Activated CD8-positive, alpha-beta T cell treated with anti-CD3 and anti-CD28 coated beads, Interleukin-2, amount 10 ng/mL, durations not matched to agents 7 days and 5 days (primary cell): ENCODE data around the gene SLC22A2. TPM values are rescaled to one million over a fixed set of nuclear protein-coding genes. Genes with fewer than 3 reads are reported as not detected.

Source experiments
- ATAC-seq: fragments of 150-1000 bp; cut with Tn5 transposase; one replicate; pipeline ENCODE4 v1.10.0; 2021; ENCODE audit warnings: moderate library complexity
- CTCF ChIA-PET: fragments of 350-600 bp; sonication (Branson Sonifier 250); formaldehyde crosslinking; loops from one replicate; lab custom pipeline; 2021; ENCODE audit warnings: antibody characterized with exemption; lab: Charles Lee
- POLR2A ChIA-PET: fragments of 350-600 bp; sonication (Branson Sonifier 250); formaldehyde crosslinking; loops from one replicate; lab custom pipeline; 2021; ENCODE audit warnings: antibody characterized with exemption; lab: Charles Lee
- DNase-seq: peaks from one replicate; pipeline ENCODE4 v3.0.0-alpha.2; 2020
- H3K27ac Mint-ChIP-seq: one replicate; pipeline ENCODE4 v1.8.0; 2021; ENCODE audit warnings: mild to moderate bottlenecking, mixed read lengths
- H3K27me3 Mint-ChIP-seq: one replicate; pipeline ENCODE4 v1.8.0; 2021; ENCODE audit warnings: low read depth, mixed read lengths
- H3K36me3 Mint-ChIP-seq: one replicate; pipeline ENCODE4 v1.8.0; 2021; ENCODE audit warnings: low read depth, mixed read lengths
- H3K4me1 Mint-ChIP-seq: one replicate; pipeline ENCODE4 v1.8.0; 2021; ENCODE audit warnings: low read depth, mixed read lengths
- H3K4me3 Mint-ChIP-seq: one replicate; pipeline ENCODE4 v1.8.0; 2021; ENCODE audit warnings: mild to moderate bottlenecking, mixed read lengths
- H3K9me3 Mint-ChIP-seq: one replicate; pipeline ENCODE4 v1.8.0; 2022; ENCODE audit warnings: mixed read lengths; ENCODE audit not compliant: insufficient read depth
- total RNA-seq, 2 experiments: library from RNA; stranded (reverse); gene quantifications; one replicate each; pipeline ENCODE4 v1.2.3, GENCODE V29; 2021

SLC22A2 gene
- total RNA-seq, 2 experiments from 2014 or later = not detected

DNA sequence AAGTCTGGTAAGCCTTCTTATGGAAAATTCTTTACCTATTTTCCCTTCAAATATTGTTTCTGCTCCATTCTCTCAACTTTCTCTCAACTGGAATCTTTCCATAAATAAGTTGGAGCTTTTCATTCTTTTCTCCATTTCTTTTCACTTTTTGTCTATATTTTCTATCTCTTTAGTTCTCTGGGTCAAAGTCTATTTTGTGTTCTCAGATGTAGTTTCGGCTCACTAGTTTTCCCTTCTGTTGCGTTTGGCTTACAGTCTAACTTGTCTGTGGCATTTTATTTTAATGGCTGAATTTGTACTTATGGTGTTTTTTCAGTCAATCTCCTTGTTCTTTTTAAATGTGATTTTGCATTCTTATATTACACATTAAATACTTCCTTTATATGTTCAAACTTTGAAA, 14.1 kb upstream of the SLC22A2 start:
- no peak overlapping the region for H3K27ac Mint-ChIP-seq
- H3K27me3 Mint-ChIP-seq = peaks cover 8% of the 10 kb centered on the region
- H3K36me3 Mint-ChIP-seq = no peaks in the 10 kb centered on the region
- no peaks in the 10 kb centered on the region for H3K4me1 Mint-ChIP-seq
- CTCF ChIA-PET = no interaction called here
- ATAC-seq (no peak), DNase-seq (no peak)
- POLR2A ChIA-PET = interaction anchor here (0.6 kb wide), 1 partner anchor 8 kb away, joined by 3 read pairs; no protein-coding TSS in a partner anchor
- H3K4me3 Mint-ChIP-seq = no peak overlapping the region
- H3K9me3 Mint-ChIP-seq = no peaks in the 10 kb centered on the region

DNA sequence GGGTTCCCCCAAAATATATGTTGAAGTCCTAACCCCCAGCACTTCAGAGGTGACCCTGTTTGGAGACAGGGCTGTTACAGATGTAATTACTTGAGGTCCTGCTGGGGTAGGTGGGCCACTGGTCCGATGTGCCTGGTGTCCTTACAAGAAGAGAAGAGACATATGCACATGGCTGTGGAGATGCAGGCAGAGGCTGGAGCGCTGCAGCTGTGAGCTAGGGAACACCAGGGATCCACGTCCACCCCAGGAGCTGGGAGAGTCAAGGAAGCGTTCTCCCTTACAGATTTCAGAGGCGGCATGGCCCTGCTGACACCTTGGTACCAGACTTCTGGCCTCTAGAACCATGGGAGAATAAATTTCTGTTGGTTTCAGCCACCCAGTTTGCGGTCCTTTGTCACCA, 11.7 kb upstream of the SLC22A2 start:
- no peak for DNase-seq
- ChIA-PET CTCF (no interaction called here), POLR2A (no interaction called here)
- Mint-ChIP-seq H3K36me3 (no peaks in the 10 kb centered on the region), H3K27ac (no peak overlapping the region), H3K4me1 (peaks cover 9% of the 10 kb centered on the region), H3K27me3 (peaks cover 12% of the 10 kb centered on the region), H3K4me3 (no peak overlapping the region), H3K9me3 (no peaks in the 10 kb centered on the region)
- ATAC-seq = no peak

DNA sequence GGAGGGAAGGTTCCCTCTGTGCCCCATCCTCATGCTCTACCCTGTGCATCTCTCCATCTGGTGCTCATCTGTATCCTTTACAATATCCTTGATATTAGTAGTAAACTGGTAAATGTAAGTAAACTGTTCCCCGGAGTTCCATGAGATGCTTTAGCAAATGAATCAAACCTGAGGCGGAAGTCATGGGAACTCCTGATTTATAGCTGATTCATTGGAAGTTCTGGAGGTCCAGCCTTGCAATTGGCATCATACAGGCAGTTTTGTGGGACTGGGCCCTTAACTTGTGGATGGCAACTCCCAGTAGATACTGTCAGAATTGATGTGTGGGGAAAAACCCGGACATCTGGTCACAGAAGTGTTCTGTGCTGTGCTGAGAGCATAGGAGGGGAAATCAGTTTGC, 11.2 kb upstream of the SLC22A2 start:
- ATAC-seq = no peak
- no peak overlapping the region for H3K4me3 Mint-ChIP-seq
- POLR2A ChIA-PET = no interaction called here
- CTCF ChIA-PET = no interaction called here
- H3K27me3 Mint-ChIP-seq = peaks cover 12% of the 10 kb centered on the region
- no peak overlapping the region for H3K27ac Mint-ChIP-seq
- no peak for DNase-seq
- peaks cover 9% of the 10 kb centered on the region for H3K4me1 Mint-ChIP-seq
- H3K9me3 Mint-ChIP-seq = no peaks in the 10 kb centered on the region
- H3K36me3 Mint-ChIP-seq = no peaks in the 10 kb centered on the region

DNA sequence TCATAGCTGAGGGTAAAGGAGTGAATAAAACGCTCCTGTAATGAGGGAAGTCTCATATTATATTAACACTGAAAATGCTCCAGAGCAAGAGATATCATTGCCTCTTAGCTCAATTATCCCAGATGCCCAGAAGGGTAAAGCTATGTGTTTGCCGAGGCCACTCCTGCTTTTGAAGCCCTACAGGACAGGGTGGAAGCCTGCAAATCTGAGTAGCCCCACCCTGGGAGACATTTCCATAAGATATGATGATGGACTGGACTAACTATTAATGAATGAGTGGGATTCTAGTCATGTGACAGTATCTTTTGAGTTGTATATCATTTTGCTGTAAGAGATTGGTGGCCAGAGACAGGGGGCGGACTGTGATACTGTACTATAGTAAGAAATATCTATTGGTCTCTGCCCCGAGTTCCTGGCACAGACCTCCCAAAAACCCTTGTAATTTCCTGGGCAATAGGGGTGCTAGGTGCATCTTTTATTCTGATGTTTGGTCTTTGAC, 10.5 kb upstream of the SLC22A2 start:
- POLR2A ChIA-PET = no interaction called here
- Mint-ChIP-seq H3K36me3 (no peaks in the 10 kb centered on the region), H3K27ac (no peak overlapping the region), H3K9me3 (no peaks in the 10 kb centered on the region), H3K4me1 (peaks cover 9% of the 10 kb centered on the region), H3K4me3 (no peak overlapping the region), H3K27me3 (peaks cover 12% of the 10 kb centered on the region)
- ATAC-seq (no peak), DNase-seq (no peak)
- CTCF ChIA-PET = no interaction called here

DNA sequence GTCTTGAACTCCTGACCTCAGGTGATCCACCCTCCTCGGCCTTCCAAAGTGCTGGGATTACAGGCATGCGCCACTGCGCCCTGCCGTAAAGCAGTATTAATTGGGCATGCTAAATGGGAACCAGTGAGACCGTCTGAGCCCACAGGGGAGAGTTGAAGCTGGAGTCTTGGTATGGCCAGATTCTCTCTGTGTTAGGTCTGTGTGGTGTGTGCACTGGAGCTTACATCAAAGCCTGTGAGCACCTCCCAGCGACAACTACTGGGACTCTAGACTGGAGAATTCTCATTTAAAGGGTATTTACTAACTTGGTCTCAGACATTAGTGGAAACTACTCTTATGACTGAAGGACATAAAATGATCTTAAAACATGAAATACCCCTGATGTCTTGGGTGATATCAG, 8.5 kb upstream of the SLC22A2 start:
- H3K27ac Mint-ChIP-seq = no peak overlapping the region
- ATAC-seq (no peak), DNase-seq (no peak)
- peaks cover 9% of the 10 kb centered on the region for H3K4me1 Mint-ChIP-seq
- H3K9me3 Mint-ChIP-seq = no peaks in the 10 kb centered on the region
- CTCF ChIA-PET = no interaction called here
- POLR2A ChIA-PET = no interaction called here
- no peak overlapping the region for H3K4me3 Mint-ChIP-seq
- peaks cover 6% of the 10 kb centered on the region for H3K27me3 Mint-ChIP-seq
- H3K36me3 Mint-ChIP-seq = no peaks in the 10 kb centered on the region

DNA sequence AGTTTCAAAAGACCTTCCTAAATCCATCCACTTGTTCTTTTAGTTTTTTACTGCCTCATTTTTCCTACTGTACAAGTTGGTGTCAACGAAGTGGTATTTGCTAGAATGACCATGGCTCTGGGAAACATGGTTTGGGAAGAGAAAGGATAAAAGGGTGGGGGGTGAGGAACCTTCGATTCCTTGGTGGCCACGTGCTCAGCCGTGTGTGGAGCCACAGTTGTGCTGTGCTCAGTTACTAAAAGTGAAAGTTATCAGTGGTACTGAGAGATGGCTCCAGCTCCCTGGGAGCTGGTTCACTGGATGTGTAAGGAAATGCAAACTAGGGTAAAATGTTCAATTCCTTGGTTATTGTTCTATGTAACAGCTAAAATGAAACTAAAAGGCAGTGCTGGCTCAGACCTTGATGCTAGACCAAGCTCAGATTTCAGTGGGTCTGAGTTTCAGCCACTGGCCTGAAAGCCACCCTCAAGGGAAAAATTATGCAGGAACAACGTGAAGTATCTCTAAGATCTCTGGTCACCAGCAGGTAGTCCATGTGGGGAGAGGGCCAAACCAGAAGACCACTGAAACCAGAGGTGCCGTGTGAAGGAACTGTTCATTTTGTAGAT, 7.4 kb upstream of the SLC22A2 start:
- Mint-ChIP-seq H3K4me1 (peaks cover 9% of the 10 kb centered on the region), H3K27ac (no peak overlapping the region), H3K4me3 (no peak overlapping the region), H3K9me3 (no peaks in the 10 kb centered on the region), H3K27me3 (peaks cover 6% of the 10 kb centered on the region), H3K36me3 (no peaks in the 10 kb centered on the region)
- ChIA-PET CTCF (no interaction called here), POLR2A (no interaction called here)
- no peak for ATAC-seq
- DNase-seq = no peak

DNA sequence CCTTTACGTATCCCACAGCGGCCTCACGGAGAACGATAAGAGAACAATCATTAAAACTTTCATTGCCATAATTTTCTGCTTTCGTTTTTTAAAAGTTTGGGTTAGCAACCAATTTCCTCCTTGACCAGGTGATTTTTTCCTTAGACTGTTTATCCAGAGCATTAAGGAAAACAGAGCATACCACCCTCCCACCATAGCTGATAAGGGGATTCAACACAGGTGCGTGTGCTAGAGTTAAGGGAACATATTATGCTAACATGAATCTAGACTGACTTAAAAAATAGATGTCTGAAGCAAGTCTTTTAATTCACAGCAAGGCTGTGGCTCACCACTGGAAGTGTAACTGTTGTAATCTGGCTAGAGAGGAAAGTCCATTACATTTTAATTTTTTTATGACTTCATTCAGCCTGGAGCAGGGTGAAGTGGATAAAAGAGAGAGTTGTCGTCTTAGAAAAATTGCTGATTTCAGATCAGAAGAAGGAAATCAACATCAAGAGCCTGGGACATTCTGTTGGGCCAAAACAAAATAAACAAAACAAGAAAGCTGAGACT, 5.5 kb upstream of the SLC22A2 start:
- H3K27ac Mint-ChIP-seq = no peak overlapping the region
- no peak for ATAC-seq
- no peak for DNase-seq
- H3K36me3 Mint-ChIP-seq = no peaks in the 10 kb centered on the region
- H3K27me3 Mint-ChIP-seq = peaks cover 6% of the 10 kb centered on the region
- ChIA-PET POLR2A (interaction anchor here (0.7 kb wide), 1 partner anchor 8 kb away, joined by 3 read pairs; no protein-coding TSS in a partner anchor), CTCF (no interaction called here)
- peaks cover 9% of the 10 kb centered on the region for H3K4me1 Mint-ChIP-seq
- no peak overlapping the region for H3K4me3 Mint-ChIP-seq
- H3K9me3 Mint-ChIP-seq = no peaks in the 10 kb centered on the region

DNA sequence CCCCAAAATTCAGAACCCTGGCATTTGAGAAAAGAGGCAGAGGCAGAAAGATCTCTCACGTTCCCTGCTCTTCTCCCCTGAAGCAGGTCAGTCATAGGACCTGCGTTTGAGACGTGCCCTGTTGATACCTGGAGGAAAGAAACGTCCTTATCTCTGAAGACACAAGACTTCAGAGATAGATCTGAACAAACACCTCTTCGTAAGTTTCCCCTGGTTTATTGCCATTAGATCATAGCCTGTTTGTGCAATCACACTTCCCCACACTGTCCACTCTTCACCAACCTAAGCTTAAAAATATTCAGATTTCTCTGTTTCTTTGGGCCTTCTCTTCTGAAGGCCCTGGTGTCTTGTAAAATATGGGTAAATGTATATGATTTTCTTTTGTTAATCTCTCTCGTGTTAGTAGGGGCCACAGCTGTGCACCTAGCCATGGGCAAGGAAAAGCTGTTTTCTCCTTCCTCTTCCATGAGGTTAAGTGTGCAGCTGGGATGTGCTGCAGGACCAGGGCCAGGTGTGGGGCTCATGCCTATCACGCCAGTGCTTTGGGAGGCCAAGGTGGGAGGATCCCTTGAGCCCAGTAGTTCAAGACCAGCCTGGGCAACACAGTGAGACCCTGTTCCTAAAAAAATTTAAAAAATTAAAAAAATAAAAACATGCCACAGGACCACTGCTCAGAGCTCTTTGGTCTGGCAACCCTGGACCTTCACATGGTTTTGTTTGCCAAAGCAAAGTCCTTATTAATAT, 4.7 kb upstream of the SLC22A2 start:
- H3K9me3 Mint-ChIP-seq = no peaks in the 10 kb centered on the region
- no peak for ATAC-seq
- H3K27ac Mint-ChIP-seq = no peak overlapping the region
- H3K4me1 Mint-ChIP-seq = peaks cover 9% of the 10 kb centered on the region
- CTCF ChIA-PET = no interaction called here
- H3K4me3 Mint-ChIP-seq = no peak overlapping the region
- H3K27me3 Mint-ChIP-seq = peaks cover 6% of the 10 kb centered on the region
- POLR2A ChIA-PET = no interaction called here
- no peaks in the 10 kb centered on the region for H3K36me3 Mint-ChIP-seq
- DNase-seq = no peak

DNA sequence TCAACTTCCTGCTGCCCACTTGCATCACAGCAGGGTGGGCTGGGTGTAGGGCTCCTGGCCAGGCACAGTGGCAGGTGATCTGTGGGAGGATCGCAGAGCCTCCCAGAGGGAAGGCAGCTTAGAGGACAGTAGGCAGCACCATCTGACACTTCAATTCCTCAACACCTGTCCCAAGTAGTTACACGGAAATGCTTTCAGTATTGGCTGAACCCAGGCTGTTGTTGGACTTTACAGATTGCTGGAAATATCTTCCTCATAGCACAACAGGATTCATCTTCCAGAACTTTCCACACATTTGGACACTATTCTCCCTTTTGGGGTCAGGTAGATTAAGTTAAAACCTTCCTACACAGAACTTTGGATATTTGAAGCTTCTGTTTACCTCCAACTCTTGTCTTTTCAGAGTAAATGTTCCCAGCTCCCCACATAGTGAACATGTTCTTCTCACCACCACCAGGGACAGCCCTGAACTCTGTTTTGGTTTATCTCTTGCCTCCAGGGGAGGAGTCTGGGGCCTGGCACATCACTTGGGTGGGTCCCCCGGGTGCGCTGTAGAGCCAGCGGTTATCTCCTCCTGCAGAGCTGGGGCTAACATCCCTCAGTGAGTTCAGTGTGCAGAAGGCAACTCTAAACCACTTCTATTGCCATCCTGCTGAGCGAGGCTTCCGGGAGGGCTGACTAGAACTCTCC, 3.5 kb upstream of the SLC22A2 start:
- ATAC-seq (no peak), DNase-seq (no peak)
- CTCF ChIA-PET = no interaction called here
- H3K27me3 Mint-ChIP-seq = peaks cover 6% of the 10 kb centered on the region
- H3K27ac Mint-ChIP-seq = no peak overlapping the region
- POLR2A ChIA-PET = no interaction called here
- H3K4me3 Mint-ChIP-seq = no peak overlapping the region
- H3K36me3 Mint-ChIP-seq = no peaks in the 10 kb centered on the region
- H3K9me3 Mint-ChIP-seq = no peaks in the 10 kb centered on the region
- peaks cover 9% of the 10 kb centered on the region for H3K4me1 Mint-ChIP-seq

DNA sequence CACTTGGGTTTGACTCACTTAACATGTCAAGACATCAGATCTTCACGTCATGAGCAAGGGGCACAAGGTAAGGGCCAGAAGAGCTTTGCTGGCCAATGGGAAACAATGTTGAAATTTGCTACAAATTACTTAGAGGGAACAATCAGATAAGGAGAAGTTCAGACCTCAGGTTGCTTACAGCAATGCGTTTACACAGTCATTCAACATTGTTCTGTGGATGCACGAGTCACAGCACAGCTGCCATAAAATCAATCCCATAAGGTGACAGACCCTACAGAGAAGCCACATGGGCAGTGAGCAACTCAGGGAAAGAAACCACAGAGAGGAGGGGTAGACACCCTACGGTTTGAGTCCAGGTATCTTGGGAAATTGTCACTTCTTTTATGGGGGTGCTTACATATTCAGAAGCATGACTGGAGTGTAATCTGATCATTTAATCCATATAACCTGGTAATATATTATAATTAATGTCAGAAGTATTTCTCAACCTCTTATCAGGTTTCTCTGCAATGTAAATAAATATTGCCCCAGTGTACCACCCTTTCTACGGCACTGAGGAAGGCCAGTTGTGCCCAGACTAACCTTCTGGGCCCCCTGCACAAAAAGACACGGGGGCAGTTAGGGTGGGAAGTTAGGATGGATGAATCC, 2.3 kb upstream of the SLC22A2 start:
- ChIA-PET CTCF (no interaction called here), POLR2A (no interaction called here)
- Mint-ChIP-seq H3K4me1 (peaks cover 2% of the 10 kb centered on the region), H3K9me3 (no peaks in the 10 kb centered on the region), H3K27ac (no peak overlapping the region), H3K4me3 (no peak overlapping the region), H3K27me3 (peaks cover 5% of the 10 kb centered on the region), H3K36me3 (no peaks in the 10 kb centered on the region)
- DNase-seq (no peak), ATAC-seq (no peak)

DNA sequence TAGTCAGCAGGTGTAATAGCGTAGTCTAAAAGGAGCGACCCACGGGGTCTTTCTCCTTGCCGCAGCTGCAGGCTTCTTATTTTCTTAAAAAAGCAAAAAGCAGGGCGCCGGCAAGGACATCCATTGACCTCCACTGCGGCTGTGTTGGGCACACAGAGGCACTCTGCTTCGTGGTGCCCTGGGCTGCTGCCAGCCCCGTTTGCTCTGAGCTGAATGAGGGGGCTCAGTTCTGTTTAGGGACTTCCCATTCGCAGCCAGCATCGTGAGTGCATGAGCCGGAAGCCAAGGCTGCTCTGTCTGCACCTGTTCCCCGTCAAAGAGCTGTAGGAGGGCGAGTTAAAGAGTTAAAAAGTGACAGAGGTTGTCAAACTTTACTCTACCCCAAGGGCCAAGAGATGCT, 1.7 kb upstream of the SLC22A2 start:
- Mint-ChIP-seq H3K27ac (no peak overlapping the region), H3K27me3 (peaks cover 5% of the 10 kb centered on the region), H3K36me3 (no peaks in the 10 kb centered on the region), H3K4me1 (no peaks in the 10 kb centered on the region), H3K9me3 (no peaks in the 10 kb centered on the region), H3K4me3 (no peak overlapping the region)
- POLR2A ChIA-PET = no interaction called here
- no peak for DNase-seq
- CTCF ChIA-PET = no interaction called here
- no peak for ATAC-seq
